Measurements from ENCODE around the gene GRK7.
A peak's percentile ranks its signal among the peaks of the same experiment; 100 is the strongest.

The GRK7 gene

DNA sequence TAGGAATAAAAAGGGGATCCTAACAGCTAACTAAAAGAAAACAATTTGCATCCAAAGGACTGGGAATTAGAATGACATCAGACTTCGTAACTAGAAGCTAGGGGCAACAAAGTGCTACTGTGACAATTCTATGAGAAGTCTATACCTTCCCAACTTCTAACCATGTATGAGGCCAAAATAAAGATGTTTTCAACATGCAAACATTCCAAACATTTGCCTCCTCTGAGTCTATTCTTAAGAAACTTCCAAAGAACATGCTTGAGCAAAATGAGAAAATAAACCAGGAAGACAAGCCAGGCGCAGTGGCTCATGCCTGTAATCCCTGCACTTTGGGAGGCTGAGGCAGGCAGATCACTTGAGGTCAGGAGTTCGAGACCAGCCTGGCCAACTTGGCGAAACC, 38.2 kb upstream of the GRK7 start:
- peak; percentile 29 for DNase-seq (ENCODE audit: low read depth)
- TF ChIP-seq, protein P1, sequence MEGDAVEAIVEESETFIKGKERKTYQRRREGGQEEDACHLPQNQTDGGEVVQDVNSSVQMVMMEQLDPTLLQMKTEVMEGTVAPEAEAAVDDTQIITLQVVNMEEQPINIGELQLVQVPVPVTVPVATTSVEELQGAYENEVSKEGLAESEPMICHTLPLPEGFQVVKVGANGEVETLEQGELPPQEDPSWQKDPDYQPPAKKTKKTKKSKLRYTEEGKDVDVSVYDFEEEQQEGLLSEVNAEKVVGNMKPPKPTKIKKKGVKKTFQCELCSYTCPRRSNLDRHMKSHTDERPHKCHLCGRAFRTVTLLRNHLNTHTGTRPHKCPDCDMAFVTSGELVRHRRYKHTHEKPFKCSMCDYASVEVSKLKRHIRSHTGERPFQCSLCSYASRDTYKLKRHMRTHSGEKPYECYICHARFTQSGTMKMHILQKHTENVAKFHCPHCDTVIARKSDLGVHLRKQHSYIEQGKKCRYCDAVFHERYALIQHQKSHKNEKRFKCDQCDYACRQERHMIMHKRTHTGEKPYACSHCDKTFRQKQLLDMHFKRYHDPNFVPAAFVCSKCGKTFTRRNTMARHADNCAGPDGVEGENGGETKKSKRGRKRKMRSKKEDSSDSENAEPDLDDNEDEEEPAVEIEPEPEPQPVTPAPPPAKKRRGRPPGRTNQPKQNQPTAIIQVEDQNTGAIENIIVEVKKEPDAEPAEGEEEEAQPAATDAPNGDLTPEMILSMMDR (conservative IDR thresholded peaks at IDR 0.05; ENCODE audit: low read length), result no peak
- H3K4me3 ChIP-seq (ENCODE audit: low read length), result no peak overlapping the region

DNA sequence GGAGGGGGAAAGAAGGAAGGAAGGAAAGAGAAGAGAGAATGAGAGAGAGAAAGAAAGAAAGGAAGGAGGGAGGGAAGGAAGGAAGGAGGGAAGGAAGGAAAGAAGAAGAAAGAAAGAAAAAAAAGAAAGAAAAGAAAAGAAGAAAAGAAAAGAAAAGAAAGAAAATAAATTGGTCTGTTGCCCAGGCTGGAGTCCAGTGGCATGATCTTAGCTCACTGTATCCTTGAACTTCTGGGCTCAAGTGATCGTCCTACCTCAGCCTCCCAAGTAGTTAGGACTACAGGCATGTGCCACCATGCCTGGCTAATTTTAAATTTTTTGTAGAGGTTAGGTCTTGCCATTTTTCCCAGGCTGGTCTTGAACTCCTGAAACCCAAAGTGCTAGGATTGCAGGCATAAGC, 36.7 kb upstream of the GRK7 start:
- TF ChIP-seq, protein P1 (conservative IDR thresholded peaks at IDR 0.05; ENCODE audit: low read length), result no peak
- no peak overlapping the region for H3K4me3 ChIP-seq (ENCODE audit: low read length)
- no peak for DNase-seq (ENCODE audit: low read depth)

DNA sequence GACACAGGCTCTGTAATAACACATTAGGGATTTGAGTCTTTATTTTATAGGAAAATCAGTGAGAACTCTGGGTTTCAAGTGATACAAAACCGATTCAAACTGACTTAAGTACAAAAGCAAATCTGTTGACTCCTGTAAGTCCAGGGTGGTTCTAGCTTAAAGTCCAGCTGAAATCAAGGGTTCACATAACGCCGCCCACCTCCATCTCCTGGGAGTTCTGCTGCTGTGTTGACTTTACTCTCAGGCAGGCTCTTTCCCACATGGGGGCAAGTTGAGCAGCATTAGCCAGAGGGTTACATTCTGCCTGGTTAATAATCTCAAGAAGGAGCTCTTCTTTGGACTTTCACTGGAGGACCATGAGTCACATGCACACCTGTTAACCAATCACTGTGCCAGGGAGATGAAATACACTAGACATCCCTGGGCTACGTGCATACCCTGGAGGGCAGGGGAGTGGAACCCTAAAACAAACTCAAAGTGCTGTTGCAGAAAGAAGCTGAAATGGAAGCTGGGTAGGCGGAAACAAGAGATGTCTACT, 34.8 kb upstream of the GRK7 start:
- TF ChIP-seq, protein P1 (conservative IDR thresholded peaks at IDR 0.05; ENCODE audit: low read length), result no peak
- DNase-seq (ENCODE audit: low read depth), result no peak
- H3K4me3 ChIP-seq (ENCODE audit: low read length), result no peak overlapping the region

DNA sequence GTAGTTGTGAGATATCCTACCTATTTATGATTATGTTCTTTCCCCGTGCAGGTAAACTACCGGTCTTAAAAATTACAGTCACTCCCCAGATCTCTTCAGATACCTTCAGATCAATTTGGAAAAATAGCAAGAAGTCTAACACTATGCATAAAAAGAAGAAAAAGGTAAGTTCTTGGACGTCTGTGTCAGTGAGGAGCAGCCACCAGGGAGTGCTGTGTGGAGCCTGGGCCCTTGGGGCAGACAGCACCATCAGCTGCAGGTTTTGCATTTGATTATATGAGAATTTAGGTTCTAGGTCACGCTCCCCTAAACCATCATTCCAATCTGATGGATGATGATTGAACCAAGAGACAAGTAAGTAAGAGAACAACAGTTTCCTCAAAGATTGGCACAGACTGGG, 34.0 kb upstream of the GRK7 start:
- TF ChIP-seq, protein P1 (conservative IDR thresholded peaks at IDR 0.05; ENCODE audit: low read length), result peak; percentile 8; the same call in 1 of the 2 replicates
- no peak overlapping the region for H3K4me3 ChIP-seq (ENCODE audit: low read length)
- no peak for DNase-seq (ENCODE audit: low read depth)

DNA sequence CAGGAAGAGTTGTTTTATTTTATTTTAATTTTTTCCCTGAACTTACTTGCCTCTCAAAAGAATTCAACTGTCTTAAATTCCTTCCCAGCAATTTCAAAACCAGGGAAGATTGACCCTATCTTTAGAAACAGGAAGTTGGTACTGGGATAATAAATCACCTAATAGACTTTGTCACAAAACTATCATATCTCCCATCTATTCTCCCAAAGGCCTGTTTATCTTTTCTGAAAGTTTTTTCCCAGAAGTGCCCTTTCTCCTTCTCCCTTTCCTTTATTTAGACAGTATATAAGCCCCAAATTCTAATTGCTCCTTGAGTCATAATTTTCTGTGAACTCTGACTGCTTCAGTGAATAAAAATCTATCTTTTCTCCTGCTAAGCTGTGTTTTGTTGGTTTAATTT, 28.0 kb upstream of the GRK7 start:
- TF ChIP-seq, protein P1 (conservative IDR thresholded peaks at IDR 0.05; ENCODE audit: low read length), result no peak
- no peak for DNase-seq (ENCODE audit: low read depth)
- no peak overlapping the region for H3K4me3 ChIP-seq (ENCODE audit: low read length)

DNA sequence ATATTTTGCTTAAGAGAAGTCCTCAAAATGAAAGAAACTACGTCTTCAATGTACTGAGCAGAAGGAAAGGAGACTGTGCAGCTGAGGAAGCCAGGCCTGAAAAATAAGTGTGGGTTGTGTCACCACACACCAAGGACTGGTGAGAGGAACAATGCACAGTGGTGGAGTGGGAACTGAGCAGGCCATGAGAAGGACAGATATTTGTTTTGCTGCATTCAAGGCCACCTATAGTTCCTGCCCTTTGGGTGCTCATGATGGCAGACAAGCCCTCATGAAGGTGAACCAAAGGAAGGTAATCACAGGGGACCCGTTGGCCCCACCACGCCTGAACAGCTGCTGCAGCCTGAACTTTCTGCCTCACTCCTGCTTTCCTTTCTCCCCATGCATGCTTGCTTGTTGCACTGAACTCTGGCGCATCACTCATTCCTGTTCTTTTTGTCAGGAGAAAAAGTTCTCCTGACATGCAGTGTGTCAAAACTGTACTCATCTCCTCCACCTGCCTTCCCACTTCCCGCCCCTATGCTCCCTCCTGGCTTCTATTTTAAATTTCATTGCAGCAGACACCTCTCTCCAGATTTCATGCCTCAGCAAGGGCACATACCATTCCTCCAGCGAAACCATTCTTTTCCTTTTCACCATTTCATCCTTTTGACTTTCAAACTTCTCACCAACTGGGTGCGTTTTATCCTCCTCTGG, 27.3 kb upstream of the GRK7 start:
- DNase-seq (ENCODE audit: low read depth), result no peak
- TF ChIP-seq, protein P1 (conservative IDR thresholded peaks at IDR 0.05; ENCODE audit: low read length), result no peak
- H3K4me3 ChIP-seq (ENCODE audit: low read length), result no peak overlapping the region

DNA sequence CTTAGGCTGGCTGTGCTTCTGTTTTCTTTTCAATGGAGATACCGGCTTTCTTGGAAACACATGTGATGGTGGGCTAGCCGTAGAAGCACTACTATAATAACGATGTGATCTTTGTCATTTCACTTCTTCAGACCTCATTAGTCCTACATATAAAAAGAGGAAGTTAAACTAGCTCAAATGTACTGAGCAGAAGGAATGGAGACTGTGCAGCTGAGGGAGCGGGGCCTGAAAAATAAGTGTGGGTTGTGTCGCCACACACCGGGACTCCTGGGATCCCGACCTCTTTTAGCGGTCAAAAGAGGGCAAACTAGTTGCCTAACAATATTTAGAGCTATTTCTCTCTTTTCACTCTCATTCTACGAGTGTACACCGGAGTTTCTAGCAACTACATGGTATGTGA, 26.1 kb upstream of the GRK7 start:
- TF ChIP-seq, protein P1 (conservative IDR thresholded peaks at IDR 0.05; ENCODE audit: low read length), result no peak
- no peak overlapping the region for H3K4me3 ChIP-seq (ENCODE audit: low read length)
- no peak for DNase-seq (ENCODE audit: low read depth)

Data from AG10803 (cell line).